Urinary bladder (tissue), 4 donors: ENCODE measurements around the gene MAEA. TPM values are rescaled to one million over a fixed set of nuclear protein-coding genes. Genes with fewer than 3 reads are reported as not detected.

Experiments
- DNase-seq: peaks from one replicate; pipeline ENCODE4 v3.0.0-alpha.2; 2015; ENCODE audit errors: extremely low spot score
- H3K27ac ChIP-seq: one replicate; pipeline ENCODE4 v1.5.1; 2013; ENCODE audit warnings: low read depth, mild to moderate bottlenecking, moderate library complexity
- H3K36me3 ChIP-seq: one replicate; pipeline ENCODE4 v1.6.1; 2013; ENCODE audit warnings: mild to moderate bottlenecking, moderate library complexity; ENCODE audit not compliant: insufficient read depth
- H3K4me1 ChIP-seq: one replicate; pipeline ENCODE4 v1.6.1; 2013; ENCODE audit warnings: mild to moderate bottlenecking, moderate library complexity; ENCODE audit not compliant: insufficient read depth
- H3K4me3 ChIP-seq: one replicate; pipeline ENCODE4 v1.5.1; 2013; ENCODE audit warnings: low read depth, low read length
- WGBS: extraction: QIAGEN DNeasy Blood & Tissue Kit; methylation state at CpG from one replicate; pipeline ENCODE4 v1.1.7; 2013; 5-methylcytosine and 5-hydroxymethylcytosine counted together
- polyA plus RNA-seq: library from polyadenylated mRNA; stranded (reverse); fragments of 200-250 nt; gene quantifications from one replicate; pipeline ENCODE4 v1.2.3, GENCODE V29; 2013
- total RNA-seq: library from RNA; depleted of rRNA; stranded (reverse); fragments of >200 nt; gene quantifications from one replicate; pipeline ENCODE4 v1.2.3, GENCODE V29; 2014
- donor health status: healthy with polysubstance abuse.
- donor health status: healthy.

Gene MAEA
- total and polyA plus RNA-seq, 2 donors: 25.6 to 69.9 TPM

DNA sequence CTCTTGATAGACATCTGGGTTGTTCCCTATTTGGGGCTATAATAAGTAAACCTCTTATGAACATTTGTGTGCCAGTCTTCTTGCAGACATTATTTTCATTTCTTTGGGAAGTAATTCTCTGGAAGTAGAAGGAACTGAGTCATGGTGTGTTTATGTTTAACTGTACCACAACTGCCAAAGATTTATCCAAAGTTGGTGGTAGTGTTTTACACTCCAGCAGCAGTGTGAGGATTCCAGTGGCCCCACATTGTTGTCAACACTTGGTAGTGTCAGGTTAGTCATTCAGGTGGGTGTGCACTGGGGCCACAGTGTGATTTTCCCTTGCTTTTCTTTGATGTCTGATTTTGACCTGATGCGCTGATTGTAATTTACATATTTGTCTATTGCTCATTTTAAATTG is 52.3 kb downstream of the MAEA start:
- whole genome bisulfite sequencing: 97% methylated on average over 1 of the region's 1 CpG
- H3K4me1 ChIP-seq: no peaks in the 10 kb centered on the region
- no peak overlapping the region for H3K27ac ChIP-seq
- H3K4me3 ChIP-seq: no peak overlapping the region
- H3K36me3 ChIP-seq: no peaks in the 10 kb centered on the region
- DNase-seq: no peak

DNA sequence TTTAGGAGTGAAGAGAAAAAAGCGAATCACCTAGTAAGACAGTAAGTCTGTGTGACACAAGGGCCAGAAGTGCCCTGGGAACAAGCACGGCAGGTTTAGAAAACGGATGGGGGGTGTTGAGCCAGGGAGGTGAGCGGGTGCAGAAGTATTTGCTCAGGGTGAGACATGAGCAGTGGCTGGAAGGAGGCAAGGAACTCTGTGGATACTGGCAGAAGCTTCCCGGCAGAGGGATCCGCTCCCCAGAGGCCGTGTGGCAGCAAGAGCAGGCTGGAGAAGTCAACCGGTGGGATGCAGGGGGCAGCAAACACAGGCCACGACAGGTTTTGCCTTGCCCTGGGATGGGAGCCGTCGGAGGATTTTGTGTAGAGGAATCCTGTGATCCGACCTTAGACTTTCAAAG is 55.0 kb downstream of the MAEA start:
- H3K4me3 ChIP-seq: no peak overlapping the region
- H3K36me3 ChIP-seq: no peaks in the 10 kb centered on the region
- no peaks in the 10 kb centered on the region for H3K4me1 ChIP-seq
- no peak overlapping the region for H3K27ac ChIP-seq
- whole genome bisulfite sequencing: 60% methylated on average over 12 of the region's 12 CpGs
- no peak for DNase-seq

- Histone ChIP-seq H3K27ac (peak overlapping the region; percentile 94), H3K4me1 (no peaks in the 10 kb centered on the region), H3K36me3 (no peaks in the 10 kb centered on the region), H3K4me3 (peak overlapping the region; percentile 90)
- peak; percentile 43 for DNase-seq
- WGBS: under 1% methylated on average over 76 of the region's 76 CpGs
Observed at GRCh38 chr4:1345903-1346780, 56.5 kb downstream of the MAEA start.

- peak; percentile 98 for DNase-seq
- Histone ChIP-seq H3K36me3 (no peaks in the 10 kb centered on the region), H3K27ac (peak within 1 kb of the TSS; percentile 97), H3K4me3 (peak within 1 kb of the TSS; percentile 90), H3K4me1 (no peaks in the 10 kb centered on the region)
- WGBS: under 1% methylated on average over 76 of the region's 76 CpGs
Observed at GRCh38 chr4:1346781-1347409, 57.2 kb downstream of the MAEA start, which contains the start of gene UVSSA. Gene UVSSA (plus strand): TSS chr4:1347208. CDS start chr4:1348092, 884 bp downstream.

GRCh38 chr4:1347410-1347864 is 57.7 kb downstream of the MAEA start:
- Histone ChIP-seq H3K27ac (peak overlapping the region; percentile 97), H3K4me3 (peak overlapping the region; percentile 58), H3K36me3 (no peaks in the 10 kb centered on the region), H3K4me1 (no peaks in the 10 kb centered on the region)
- WGBS: under 1% methylated on average over 43 of the region's 43 CpGs
- DNase-seq: peak; percentile 62

DNA sequence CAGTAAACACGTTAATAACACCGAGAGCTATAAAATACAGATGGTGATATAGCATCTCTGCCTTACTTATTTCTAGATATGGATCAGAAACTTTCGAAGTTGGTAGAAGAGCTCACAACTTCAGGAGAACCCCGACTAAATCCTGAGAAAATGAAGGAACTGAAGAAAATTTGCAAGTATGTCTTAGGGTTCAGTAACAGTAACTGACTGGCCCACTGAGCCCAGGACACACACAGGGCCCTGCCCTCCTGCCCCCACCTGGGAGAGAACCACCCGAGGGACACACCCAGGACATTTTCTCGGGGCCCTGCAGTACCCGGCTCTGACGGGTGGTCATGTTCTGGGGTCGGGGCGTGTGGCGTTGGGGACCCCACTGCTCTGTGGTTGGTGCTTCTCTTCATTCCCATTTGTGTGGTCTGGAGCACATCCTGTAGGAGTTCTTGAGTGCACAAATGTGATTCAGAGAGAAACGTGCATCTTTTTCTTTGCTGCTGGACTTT is 58.4 kb downstream of the MAEA start:
- 65% methylated on average over 12 of the region's 12 CpGs for WGBS
- Histone ChIP-seq H3K36me3 (no peaks in the 10 kb centered on the region), H3K4me1 (no peaks in the 10 kb centered on the region), H3K27ac (peak overlapping the region; percentile 97), H3K4me3 (peak overlapping the region; percentile 58)
- DNase-seq: no peak

- Histone ChIP-seq H3K4me3 (no peak overlapping the region), H3K4me1 (no peaks in the 10 kb centered on the region), H3K36me3 (no peaks in the 10 kb centered on the region), H3K27ac (no peak overlapping the region)
- DNase-seq: no peak
- 89% methylated on average over 25 of the region's 25 CpGs for WGBS
Observed at GRCh38 chr4:1348746-1349145, 59.1 kb downstream of the MAEA start.

- Histone ChIP-seq H3K4me1 (no peaks in the 10 kb centered on the region), H3K36me3 (no peaks in the 10 kb centered on the region), H3K4me3 (no peak overlapping the region), H3K27ac (no peak overlapping the region)
- DNase-seq: no peak
- WGBS: 88% methylated on average over 29 of the region's 29 CpGs
Observed at GRCh38 chr4:1349359-1350168, 59.9 kb downstream of the MAEA start.

DNA sequence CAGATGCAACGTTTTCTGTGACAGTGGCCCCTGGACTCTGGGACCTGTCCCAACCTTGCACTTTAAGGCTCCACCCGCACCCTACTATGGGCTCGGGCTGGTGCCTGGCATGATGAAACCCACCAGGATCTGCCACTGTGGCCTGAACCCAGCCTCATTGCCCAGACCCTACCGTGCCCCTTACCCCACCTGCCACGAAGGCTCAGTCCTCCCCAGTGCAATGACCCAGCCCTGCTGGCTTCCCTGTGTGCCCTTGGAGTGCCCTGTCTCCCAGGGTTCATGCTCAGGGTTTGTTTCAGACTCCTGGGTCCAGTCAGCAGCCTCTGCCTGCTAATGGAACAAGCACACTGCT is 60.5 kb downstream of the MAEA start:
- DNase-seq: no peak
- Histone ChIP-seq H3K27ac (no peak overlapping the region), H3K4me3 (no peak overlapping the region), H3K36me3 (no peaks in the 10 kb centered on the region), H3K4me1 (no peaks in the 10 kb centered on the region)
- 89% methylated on average over 5 of the region's 5 CpGs for WGBS

- DNase-seq: no peak
- no peaks in the 10 kb centered on the region for H3K4me1 ChIP-seq
- H3K4me3 ChIP-seq: no peak overlapping the region
- H3K36me3 ChIP-seq: no peaks in the 10 kb centered on the region
- 36% methylated on average over 24 of the region's 24 CpGs for WGBS
- no peak overlapping the region for H3K27ac ChIP-seq
Observed at GRCh38 chr4:1351854-1352566, 62.3 kb downstream of the MAEA start.

DNA sequence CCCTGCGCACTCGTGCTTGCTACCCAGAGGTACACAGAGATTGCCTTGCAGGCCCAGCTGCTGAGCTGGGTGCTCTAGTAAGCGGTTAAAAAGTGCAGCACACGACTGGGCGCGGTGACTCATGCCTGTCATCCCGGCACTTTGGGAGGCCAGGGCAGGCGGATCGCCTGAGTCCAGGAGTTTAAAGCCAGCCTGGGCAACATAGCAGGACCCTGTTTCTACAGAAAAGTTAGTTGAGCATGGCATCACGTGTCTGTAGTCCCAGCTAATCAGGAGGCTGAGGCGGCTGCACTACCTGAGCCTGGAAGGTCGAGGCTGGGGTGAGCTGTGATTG is 62.8 kb downstream of the MAEA start:
- DNase-seq: no peak
- Histone ChIP-seq H3K4me3 (no peak overlapping the region), H3K4me1 (no peaks in the 10 kb centered on the region), H3K36me3 (no peaks in the 10 kb centered on the region), H3K27ac (no peak overlapping the region)
- 89% methylated on average over 12 of the region's 12 CpGs for WGBS

GRCh38 chr4:1353186-1354055 is 63.7 kb downstream of the MAEA start:
- Histone ChIP-seq H3K4me3 (no peak overlapping the region), H3K4me1 (no peaks in the 10 kb centered on the region), H3K36me3 (no peaks in the 10 kb centered on the region), H3K27ac (no peak overlapping the region)
- DNase-seq: no peak
- 88% methylated on average over 30 of the region's 30 CpGs for WGBS
